Stimulated activated CD4-positive, alpha-beta T cell treated with anti-CD3 and anti-CD28 coated beads, Interleukin-12 subunit alpha, Interleukin-12 subunit beta, amount 100 ng/mL, for 48 hours (primary cell): ENCODE results near the gene CLDN8.

Source experiments
- DNase-seq, 3 donors: peaks; one replicate each; pipeline ENCODE4 v3.0.0-alpha.2; 2020; ENCODE audit warnings: low read depth in 2 of 3, low spot score in 1 of 3

CLDN8 gene

GRCh38 chr21:30206551-30207251 lies 9.2 kb downstream of the CLDN8 start:
- no peak for DNase-seq

DNA sequence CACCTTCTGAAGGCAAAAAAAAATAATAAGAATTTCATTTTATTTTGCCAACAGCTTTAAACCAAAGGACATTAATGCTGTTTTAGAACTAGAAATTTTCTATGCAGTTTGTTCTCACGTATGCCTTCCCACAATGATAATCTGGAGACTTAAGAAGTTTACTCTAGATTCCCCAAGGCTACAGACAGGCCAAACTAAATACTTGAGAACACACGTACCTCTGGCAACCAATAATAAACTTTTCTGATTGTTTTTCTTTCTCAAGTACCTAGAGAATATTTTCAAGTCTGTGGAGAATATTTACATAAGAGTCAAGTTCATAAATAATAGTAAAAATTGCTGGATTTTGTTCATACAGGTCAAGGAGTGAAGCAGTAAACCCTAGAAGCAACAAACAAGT lies 15.9 kb downstream of the CLDN8 start:
- no peak for DNase-seq

DNA sequence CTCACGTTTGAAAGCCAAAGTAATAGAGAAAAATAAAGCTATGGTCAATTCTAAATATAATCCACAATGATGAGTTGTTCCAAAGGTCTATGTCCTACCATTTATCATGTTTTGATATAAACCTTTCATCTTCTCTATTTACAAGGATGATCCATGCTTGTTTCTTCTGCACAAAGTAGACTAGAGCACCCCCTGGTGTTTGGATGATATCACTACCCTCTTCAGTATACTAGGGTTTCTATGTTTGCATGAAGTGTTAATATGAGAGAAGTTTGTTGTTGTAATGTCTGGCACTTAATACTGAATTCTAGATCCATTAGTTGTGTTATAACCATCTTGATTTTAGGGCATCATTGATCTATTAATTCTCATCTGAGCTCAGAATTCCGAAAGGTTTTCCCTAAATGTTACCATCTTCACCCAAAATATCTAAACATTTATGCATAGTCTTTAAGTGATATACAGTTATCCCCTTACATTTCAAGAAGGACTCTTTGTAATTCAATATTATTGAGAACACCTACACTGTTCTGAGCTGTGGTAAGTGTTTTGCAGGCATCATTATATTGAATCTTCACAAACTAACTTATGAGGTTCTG lies 21.1 kb downstream of the CLDN8 start:
- peak in 1 of 3 donors; percentile 24 for DNase-seq

DNA sequence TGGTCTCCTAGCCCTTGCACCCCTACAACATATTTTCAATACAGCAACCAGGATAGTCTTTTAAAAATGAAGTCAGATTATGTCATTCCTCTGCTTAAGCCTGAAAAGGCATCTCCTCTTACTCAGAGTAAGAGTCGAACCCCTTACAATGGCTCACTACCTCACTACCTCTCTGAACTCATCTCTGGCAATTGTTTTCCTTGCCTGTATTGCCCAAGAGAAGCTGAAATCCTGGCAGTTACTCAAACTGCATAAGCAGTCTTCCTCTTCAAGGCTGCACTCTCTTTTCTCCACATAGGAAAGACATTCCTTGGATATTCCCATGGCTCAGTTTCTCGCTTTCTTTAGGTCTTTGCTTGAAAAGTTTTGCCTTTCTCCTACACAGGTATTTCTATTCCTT lies 22.7 kb downstream of the CLDN8 start:
- DNase-seq = no peak

DNA sequence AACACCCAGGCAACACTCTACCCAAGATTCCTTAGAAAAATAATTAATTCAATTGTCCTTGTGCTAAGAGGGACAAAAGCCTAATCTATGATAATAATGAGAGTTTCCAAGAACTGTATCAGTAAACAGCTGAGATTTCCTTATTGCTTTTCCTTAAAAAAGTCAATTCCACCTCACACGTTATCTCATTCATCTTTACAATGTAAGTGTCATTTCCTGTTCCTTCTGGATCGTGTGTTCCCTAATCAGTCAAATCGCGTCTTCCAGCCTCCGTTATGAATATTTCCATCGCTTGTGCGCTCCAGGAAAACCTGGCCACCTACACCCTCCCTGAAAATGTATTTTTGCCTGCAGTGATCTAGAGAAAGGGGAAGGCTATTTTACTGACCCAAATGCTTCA lies 25.3 kb downstream of the CLDN8 start:
- DNase-seq = no peak

DNA sequence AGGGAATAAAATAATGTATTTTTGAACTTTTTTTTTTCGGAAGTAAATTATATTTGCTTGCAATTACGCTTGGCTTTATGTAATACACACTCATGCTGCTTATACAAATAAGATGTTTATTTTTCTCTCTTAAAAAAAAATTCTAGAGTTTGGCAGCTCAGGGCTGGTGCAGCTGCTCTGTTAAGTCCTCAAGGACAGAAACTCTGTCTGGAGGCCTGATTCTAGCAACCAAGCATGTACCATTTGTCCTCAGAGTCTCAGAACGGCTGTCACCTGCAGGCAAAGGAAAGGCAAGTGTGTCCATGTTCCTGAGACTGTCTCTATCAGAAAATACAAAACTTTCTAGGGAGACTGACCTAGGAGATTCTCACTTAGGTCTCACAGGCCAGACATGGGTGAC lies 26.1 kb downstream of the CLDN8 start:
- no peak for DNase-seq

- no peak for DNase-seq
Measured at GRCh38 chr21:30186242-30186641, 29.7 kb downstream of the CLDN8 start.

GRCh38 chr21:30168086-30168485 lies 47.8 kb downstream of the CLDN8 start:
- DNase-seq = no peak

DNA sequence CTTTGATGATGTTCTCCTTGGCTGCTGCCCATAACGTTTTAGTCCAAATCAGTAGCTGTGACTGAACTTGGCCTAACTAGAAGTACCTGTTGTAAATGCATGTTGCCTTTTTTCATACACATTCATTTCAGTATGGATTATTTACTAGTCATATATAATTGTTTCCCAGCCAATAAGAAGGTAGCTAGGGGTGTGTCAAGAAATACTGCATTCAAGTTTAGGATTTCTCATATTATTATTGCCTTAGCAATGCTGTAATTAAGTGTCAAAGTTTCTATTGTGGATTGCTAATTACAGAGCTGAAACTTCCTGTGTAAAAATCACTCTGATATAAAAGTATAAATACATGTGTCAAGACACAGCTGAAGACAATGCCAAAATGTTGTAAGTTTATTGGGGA lies 49.2 kb downstream of the CLDN8 start, which contains the start of gene CLDN17:
Gene CLDN17, minus strand, starts transcription at position 101 of the 400 bp plus-strand sequence. CDS start 188 bp downstream, outside the sequence.
- DNase-seq = no peak

- DNase-seq = no peak
Measured at GRCh38 chr21:30166171-30166570, 49.7 kb downstream of the CLDN8 start.

GRCh38 chr21:30164796-30165195 lies 51.1 kb downstream of the CLDN8 start:
- DNase-seq = no peak
